HG03097 (cell line): ENCODE measurements around the gene BOLL.
"Not testable (repeated sequence)": the region's sequence is repeated elsewhere in the genome, so short reads cannot be mapped to it uniquely, and the experiment has no call there.

Source experiments
- ATAC-seq: cut with Tn5 transposase; IDR thresholded peaks from one replicate; pipeline ENCODE4 v1.9.1; 2021; ENCODE audit not compliant: unreplicated experiment, low FRiP score

Gene BOLL

GRCh38 chr2:197707316-197708213, 77.6 kb downstream of the BOLL start:
- ATAC-seq, result no peak

- ATAC-seq, result no peak
These were observed 78.3 kb downstream of the BOLL start for GRCh38 chr2:197706839-197707207.

DNA sequence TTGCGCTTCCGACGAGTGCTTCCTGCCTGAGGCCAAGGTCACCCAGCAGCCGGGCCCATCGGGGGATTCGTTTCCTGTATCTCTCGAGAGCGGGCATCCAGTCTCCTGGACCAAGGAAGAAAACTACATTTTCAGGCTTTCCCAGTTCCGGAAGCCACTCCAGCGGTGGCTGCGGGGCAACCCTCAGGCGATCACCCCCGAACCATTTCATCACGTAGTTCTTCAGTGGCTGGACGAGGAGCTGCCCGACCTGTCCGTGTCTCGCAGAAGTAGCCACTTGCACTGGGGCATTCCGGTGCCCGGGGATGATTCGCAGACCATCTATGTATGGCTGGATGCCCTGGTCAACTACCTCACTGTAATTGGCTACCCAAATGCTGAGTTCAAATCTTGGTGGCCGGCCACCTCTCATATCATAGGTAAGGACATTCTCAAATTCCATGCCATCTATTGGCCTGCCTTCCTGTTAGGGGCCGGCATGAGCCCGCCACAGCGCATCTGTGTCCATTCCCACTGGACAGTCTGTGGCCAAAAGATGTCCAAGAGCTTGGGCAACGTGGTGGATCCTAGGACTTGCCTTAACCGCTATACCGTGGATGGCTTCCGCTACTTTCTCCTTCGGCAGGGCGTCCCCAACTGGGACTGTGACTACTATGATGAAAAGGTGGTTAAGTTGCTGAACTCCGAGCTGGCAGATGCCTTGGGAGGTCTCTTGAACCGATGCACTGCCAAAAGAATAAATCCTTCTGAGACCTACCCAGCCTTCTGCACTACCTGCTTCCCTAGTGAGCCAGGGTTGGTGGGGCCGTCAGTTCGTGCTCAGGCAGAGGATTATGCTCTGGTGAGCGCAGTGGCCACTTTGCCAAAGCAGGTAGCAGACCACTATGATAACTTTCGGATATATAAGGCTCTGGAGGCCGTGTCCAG, 78.9 kb downstream of the BOLL start:
- peak; percentile 19 for ATAC-seq

- ATAC-seq, result peak; percentile 68
These were observed 79.8 kb downstream of the BOLL start, which contains the start of gene MARS2 for GRCh38 chr2:197705121-197705911. TSS of gene MARS2 (plus strand) at chr2:197705369. CDS start at chr2:197705406, 37 bp downstream.

- ATAC-seq, result peak; percentile 30
These were observed 80.5 kb downstream of the BOLL start for GRCh38 chr2:197704434-197705120.

GRCh38 chr2:197700960-197701359, 84.2 kb downstream of the BOLL start:
- ATAC-seq, result no peak

- ATAC-seq, result not testable (repeated sequence)
These were observed 85.4 kb downstream of the BOLL start for GRCh38 chr2:197699724-197700123.

GRCh38 chr2:197696571-197696970, 88.5 kb downstream of the BOLL start:
- ATAC-seq, result not testable (repeated sequence)

GRCh38 chr2:197695971-197696370, 89.1 kb downstream of the BOLL start:
- not testable (repeated sequence) for ATAC-seq

DNA sequence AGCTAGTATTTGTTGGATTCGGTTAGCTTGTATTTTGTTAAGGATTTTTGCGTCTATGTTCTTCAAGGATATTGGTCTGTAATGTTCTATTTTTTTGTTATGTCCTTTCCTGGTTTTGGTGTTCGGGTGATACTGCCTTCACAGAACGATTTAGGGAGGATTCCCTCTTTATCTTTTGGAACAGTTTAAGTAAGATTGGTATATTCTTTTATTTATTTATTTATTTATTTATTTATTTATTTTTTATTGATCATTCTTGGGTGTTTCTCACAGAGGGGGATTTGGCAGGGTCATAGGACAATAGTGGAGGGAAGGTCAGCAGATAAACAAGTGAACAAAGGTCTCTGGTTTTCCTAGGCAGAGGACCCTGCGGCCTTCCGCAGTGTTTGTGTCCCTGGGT, 89.9 kb downstream of the BOLL start:
- ATAC-seq, result not testable (repeated sequence)

GRCh38 chr2:197677483-197677882, 107.6 kb downstream of the BOLL start:
- no peak for ATAC-seq

GRCh38 chr2:197677056-197677455, 108.1 kb downstream of the BOLL start:
- no peak for ATAC-seq
